ENCODE results near the gene SPA17.

Gene SPA17

DNA sequence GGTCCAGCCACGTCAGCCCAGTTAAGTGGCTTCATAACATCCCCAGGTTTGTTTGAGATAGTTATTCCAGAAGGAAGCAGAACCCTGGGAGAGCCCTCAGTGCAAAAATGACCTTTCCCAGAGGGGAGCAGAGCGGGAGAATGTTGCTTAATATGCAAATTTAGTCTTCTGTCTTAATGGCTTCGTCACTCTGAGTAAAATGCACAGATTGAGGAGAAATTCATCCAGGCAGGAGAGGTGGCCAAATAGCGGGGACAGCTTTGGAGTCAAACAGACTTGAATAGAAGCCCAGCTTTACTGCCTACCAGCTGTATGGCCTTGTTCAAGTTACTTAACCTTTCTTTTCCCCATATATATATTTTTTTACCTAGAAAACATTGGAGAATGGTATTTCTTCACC, 53.8 kb downstream of the SPA17 start:
- DNase-seq, result no peak

DNA sequence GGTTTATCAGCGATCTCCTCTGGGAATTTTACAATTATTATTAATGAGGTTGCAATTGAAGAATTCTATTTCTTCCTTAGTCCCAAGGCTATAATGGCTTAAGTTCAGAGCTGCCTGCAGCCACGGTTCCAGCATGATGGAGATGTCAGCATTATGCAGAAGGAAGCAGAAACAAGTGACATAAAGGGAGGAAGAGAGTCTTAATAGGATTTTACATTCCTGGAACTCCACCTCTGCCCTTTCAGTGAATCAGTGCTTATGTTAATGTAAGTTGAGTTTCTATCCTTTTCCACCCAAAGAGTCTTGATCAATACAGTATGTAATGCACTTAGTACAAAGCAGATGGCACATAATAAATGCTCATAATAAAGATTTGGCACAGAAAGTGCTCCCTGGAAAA, 54.4 kb downstream of the SPA17 start:
- no peak for DNase-seq

DNA sequence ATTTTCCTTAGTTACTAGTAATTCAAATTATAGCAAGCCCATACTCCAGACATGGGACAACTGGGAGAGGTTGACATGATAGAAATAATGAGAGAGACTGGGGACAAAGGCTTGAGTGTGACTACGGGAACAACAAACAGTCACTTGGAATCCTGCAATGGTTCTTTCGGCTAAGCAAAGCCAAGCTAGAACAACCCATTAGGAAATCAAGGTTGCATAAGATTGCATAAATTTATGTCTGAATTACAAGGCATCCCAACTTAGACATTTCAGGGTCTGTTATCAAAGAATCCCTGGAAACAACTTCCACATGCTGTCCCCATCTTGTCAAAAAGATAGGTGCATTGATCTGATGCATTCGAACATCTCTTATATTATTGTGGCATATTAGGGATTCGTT, 55.9 kb downstream of the SPA17 start:
- no peak for DNase-seq

DNA sequence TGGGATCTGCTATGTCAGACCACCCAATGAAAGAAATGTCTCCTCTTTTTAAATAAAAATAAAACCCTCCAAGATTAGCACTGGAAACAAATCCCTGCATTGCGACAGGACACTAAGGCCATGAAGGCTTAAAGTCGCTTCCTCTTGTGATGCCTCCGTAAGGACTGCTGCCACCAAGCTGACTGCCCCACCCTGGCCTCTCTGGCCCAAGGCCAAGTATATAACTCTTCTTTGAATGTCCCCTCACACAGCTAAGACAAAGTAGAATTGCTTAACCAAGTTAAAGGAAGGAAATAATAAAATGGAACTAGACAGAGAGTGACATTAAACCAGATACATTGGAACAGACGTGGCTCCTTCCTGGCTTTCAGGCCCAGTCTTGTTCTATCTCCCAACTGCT, 58.5 kb downstream of the SPA17 start:
- DNase-seq, result no peak

DNA sequence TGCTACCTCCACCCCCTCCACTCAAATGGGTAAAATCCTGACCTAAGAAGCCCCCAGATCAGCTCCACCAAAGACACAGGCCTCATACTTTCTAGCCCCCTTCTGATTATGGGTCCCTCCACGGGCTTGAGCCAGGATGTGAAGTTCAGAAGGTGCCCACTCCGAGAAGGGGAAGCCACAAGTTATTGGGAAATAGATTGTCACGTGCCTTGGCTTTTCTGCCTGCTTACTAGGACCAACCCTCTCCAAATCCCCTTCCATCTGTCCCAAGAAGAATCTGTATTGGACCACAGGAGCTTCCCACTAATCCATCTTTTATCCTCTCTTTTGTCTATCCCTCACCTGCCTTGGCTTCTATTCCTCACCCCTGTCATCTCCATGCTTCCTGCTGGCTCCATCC, 63.0 kb downstream of the SPA17 start:
- DNase-seq, result no peak

DNA sequence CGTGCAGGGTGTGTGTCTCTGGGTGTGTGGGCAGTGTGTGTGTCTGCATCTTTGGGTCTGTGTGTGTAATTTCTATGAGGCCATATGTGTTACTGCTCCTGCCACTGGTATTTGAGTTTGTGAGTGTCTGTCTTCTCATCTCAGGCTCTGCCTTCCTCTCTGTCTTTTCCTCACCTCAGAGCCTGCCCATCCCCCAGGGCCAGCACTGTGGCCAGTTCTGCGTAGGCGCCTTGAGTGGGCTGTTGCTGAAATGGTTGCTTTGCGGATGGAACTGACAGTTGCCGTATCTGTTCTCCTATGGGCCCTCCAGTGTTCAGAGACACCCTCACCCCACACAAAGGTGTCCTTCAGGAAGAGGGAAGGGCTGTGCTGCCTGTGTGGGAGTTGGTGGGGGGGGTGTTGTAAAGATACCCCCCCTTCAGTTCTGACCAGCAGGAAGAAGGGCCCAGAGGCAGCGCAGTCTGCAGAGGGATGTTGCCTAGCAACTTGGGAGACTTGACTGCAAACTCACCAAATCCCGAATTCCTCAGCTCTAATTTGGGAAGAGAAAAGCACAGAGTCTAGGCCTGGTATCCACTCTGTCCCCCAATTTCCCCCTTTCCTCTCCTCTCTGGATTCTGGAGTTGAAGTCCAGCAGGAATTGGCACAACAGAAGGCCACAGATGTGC, 64.1 kb downstream of the SPA17 start:
- no peak for DNase-seq

DNA sequence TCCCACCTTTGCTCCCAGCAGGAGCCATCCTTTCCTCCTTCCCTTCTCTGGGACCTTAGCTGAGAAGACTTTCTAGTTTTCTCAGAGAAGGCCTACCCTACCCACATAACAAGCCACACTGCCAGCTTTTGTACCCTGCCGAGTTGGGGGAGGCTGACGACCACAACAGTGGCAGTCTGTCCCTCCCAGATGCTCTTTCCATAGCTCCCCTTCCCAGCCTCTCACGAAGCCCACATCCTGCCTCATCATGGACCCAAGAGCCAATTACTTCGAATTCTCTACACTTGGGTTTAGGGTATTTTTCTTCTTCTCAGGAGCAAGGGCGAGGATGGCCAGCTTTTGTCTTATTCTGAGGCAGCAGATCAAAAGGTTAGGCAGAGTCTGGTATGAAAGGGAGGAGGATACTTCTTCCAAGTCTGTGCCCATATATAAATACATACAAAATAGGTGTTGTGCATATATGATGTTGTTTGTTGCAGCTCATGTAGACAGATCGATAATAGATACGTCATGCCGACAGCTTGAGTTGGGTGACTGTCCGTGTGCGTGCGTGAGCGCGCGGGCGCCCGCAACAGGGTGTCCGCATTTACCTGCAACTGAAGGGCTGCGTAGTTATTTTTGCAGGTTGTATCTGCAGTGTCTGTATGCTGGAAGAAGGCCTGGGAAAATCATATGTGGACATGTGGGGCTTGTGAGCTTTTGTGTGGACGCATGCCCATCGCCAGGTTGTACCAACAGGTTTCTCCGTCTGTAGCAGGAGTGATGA, 65.2 kb downstream of the SPA17 start:
- DNase-seq, result no peak

DNA sequence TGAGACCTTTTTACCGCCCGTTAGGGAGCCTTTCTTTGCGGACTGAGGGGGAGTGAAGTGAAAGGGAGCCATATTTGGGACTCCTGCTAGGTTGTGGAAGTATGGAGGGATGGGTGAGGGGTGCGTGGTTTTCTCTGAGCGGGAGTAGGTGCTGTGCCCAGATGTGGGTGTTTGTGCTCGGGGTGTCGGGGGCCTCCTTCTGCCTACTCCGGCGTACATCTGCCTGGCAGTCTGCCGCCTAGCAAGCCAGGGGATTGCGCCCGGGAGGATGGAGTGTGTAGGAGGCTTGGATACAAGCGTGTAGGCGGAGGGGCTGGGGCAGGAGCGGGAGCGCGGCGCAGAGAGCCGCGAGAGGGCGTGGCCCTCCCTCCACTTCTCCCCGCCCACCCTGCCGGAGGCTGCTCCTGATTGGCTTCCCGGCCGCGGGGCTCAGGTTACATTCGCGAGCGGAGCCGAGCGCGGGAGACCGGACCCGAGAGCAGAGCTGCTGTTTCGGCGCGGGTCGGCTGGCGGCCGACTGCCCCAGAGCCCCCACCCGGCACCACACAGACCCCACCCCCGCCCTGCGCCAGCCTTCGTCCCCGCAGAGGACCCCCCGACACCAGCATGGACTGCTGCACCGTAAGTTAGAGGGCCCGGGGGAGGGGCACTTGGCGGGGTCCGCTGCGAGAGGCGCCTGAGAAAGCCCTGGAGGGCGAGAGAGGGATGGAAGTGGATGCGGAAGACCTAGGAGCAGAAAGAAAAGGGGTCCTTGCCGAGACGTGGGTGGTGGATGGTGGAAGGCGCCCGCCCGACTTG, 66.0 kb downstream of the SPA17 start, which contains the start of gene NRGN:
Gene NRGN, plus strand, starts transcription at position 464 of the 798 bp plus-strand sequence. Its CDS starts 143 bp downstream, at position 607.
- DNase-seq, result peak; percentile 77

DNA sequence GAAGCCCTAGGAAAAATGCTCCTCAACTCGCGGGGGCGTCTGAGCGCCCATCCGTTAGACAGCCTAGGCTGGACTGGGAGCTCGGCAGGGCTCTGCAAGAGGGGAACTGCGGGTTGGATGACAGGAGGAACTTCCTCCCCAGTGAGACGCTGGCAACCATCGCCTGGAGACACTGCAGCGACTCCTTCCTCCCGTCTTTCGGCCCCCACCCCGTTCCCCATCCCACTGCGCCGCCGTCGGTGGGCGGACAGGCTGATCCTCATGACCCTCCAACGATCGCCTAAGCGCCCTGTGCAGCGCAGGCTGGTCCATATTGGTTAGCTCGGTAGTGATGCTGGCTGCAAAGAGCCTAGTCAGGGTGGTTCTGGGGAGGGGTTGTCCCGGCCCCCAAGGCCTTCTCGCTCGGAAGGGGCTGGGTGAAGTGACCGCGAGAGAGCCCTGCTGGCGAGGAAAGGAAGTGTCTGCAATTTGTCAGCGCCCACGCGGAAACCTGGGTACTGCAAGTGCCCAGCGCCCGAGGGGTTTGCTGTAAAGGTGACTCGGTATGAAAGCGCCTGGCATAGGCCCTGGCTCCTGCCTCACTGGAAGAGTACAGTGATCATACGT, 66.7 kb downstream of the SPA17 start:
- DNase-seq, result no peak

DNA sequence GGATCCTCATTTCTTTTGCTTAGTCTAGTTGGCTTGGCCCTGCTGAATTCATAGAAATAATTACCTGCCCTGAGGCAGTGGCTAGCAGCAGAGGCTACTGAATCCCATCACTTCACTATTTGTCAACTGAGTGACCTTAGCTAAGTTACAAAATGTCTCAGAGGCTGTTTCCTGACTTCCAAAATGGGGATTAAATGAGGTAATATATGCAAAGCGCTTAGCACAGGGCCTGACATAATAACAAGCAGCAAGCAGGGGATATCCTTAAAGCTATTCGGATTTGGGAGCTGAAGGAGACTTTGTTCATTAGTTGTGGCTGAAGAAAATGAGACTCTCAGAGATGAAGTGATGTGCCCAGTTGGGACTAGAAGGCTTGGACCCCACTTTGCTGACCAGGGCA, 68.9 kb downstream of the SPA17 start:
- no peak for DNase-seq

DNA sequence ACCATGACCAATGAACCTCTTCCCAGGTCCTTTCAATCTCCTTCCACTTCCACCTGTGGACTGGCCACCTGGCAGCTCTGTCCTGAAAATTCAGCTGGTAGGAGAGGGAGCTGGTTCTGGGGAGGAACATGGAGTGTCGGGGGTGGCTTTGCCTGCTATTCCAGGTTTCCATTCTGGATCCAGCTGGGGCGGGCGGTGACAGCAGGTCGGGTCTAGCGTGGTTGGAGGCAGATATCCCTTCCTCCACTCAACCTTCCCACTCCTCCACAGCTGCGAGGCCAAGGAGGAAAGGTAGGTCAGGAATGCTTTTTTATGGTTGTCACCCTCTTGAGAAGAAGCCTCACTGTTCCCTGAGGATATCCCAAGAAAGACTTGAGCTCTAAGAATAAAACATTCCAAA, 69.3 kb downstream of the SPA17 start:
- DNase-seq, result no peak

DNA sequence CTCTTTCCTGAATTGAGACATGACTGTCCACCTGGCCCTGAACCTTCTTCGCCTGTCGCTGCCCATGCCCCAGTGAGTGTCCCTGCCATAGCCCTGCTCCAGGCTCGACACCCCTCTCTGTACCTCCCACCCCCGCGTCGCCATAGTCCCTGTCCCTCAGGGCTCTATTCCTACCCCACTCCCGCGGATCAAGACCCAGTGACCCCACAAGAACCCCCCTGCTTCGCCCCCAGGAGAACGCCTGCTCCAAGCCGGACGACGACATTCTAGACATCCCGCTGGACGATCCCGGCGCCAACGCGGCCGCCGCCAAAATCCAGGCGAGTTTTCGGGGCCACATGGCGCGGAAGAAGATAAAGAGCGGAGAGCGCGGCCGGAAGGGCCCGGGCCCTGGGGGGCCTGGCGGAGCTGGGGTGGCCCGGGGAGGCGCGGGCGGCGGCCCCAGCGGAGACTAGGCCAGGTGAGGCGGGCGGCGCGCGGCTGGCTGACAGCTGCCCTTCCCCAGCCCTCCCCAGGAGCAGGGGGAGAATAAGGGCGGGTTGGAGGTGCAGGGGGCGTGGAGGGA, 71.6 kb downstream of the SPA17 start:
- DNase-seq, result no peak

DNA sequence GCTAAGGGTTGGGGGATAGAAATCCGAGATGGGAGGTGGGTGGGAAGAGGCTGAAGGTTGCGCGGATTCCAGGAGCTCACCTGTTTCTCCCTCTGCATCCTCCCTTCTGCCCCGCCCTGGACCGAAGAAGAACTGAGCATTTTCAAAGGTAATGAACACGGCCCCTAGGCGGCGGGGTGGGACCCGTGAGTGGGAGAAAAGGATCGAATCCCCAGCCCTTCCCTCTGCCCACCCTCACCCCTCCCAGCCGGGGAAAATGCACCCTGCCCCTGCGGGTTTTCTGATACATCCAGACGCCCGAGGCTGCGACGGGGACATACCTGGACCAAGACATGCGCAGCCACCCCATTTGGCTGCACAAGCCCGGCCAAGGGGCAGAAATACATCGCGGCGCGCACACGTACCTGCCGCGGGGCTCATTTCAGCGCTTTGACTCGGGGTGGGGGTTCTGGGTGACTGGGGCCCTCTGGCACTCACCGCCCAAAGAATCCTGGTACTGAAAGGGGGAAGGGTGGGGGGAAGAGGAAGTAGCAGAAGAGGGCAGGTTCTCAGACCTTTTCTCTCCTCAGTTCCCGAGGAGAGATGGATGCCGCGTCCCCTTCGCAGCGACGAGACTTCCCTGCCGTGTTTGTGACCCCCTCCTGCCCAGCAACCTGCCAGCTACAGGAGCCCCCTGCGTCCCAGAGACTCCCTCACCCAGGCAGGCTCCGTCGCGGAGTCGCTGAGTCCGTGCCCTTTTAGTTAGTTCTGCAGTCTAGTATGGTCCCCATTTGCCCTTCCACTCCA, 72.3 kb downstream of the SPA17 start:
- DNase-seq, result no peak

DNA sequence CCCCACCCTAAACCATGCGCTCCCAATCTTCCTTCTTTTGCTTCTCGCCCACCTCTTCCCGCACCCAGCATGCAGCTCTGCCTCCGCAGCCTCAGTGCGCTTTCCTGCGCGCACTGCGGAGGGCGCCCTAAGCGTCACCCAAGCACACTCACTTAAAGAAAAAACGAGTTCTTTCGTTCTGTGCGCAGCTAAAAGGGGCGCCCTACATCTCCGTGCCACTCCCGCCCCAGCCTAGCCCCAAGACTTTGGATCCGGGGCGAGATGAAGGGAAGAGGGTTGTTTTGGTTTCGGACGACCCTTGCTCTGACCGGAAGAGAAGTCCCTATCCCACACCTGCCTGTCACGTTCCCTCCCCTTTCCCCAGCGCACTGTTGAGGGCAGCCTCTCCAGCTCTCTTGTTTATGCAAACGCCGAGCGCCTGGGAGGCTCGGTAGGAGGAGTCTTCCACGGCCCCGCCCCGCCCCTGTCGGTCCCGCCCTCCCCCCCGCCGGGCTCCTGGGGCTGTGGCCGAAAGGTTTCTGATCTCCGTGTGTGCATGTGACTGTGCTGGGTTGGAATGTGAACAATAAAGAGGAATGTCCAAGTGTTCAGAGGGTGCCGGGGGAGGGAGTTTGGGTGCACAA, 73.0 kb downstream of the SPA17 start:
- DNase-seq, result no peak
